Activated naive CD4-positive, alpha-beta T cell (primary cell): ENCODE measurements around the gene PACS1.
"Not testable (repeated sequence)": the region's sequence is repeated elsewhere in the genome, so short reads cannot be mapped to it uniquely, and the experiment has no call there.

Experiments
- DNase-seq, 4 experiments: peaks; one replicate each; lab custom pipeline; 2025; lab: John Stamatoyannopoulos, UW

The PACS1 gene

DNA sequence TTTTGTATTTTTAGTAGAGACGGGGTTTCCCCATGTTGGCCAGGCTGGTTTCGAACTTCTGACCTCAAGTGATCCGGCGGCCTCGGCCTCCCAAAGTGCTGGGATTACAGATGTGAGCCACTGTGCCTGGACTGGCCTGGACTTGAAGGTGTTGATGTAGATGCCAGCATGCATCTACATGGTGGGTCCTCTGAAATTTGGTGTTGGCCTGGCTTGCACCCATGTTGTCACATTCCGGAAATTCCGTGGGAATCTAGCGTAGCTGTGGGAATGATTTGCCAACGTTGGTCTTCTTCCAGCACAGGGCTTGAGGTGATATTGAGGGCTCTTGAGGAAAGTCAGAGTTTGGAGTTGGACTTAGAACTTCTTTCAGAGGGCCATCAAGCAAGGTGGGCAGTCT lies 6.5 kb downstream of the PACS1 start:
- DNase-seq: no peak

DNA sequence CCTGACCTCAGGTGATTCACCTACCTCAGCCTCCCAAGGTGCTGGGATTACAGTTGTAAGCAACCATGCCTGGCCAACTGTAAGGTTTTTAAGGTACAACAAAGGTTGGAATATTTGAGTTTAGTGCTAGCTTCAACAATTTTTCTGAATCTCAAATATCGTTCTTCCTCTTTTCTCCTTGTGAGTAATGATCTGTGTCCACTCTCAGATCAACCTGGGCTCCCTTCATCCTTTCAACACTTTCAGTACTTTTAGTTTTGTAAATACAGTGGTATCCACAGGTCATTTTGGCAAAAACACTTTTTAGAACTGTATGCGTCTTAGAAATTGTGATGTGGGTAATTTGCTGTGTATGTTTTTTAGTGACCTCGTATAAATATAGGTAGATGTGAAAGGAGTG lies 7.9 kb downstream of the PACS1 start:
- no peak for DNase-seq

DNA sequence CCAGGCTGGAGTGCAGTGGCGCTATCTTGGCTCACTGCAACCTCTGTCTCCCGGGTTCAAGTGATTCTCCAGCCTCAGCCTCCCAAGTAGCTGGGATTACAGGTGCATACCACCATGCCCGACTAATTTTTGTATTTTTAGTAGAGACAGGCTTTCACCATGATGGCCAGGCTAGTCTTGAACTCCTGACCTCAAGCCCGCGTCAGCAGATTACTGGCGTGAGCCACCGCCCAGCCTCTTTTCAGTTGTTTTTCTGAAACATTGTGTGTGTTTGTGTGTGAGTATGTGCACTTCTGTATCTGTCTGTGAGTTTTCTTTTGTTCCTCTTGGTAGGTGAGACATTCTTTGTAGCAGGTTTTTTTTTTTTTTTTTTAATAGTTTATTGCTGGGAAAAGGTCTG lies 8.9 kb downstream of the PACS1 start:
- DNase-seq: not testable (repeated sequence)

GRCh38 chr11:66080055-66080817 lies 10.2 kb downstream of the PACS1 start:
- DNase-seq: peak in 2 of 4 experiments; percentile 54 to 58

DNA sequence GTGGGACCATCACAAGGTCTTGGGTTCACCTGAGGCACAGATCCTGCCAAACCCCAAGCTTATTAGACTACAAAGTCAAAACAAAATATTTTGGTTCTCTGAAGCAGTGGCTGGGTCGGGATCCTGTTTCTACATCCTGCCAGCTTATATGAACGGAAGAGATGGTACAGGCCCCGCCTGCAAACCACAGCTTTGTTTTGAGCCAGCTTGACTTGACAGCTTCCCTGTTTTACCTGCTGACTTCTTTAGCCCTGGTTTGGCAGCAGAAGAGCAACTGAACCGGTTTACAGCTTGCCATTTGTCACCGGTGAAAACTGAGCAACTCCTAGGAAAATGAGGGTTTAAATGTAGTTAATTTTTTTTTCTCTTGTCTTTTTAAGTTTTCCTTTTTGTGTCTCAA lies 11.4 kb downstream of the PACS1 start:
- DNase-seq: peak in 2 of 4 experiments; percentile 60 to 67

GRCh38 chr11:66082946-66083698 lies 13.1 kb downstream of the PACS1 start:
- no peak for DNase-seq

DNA sequence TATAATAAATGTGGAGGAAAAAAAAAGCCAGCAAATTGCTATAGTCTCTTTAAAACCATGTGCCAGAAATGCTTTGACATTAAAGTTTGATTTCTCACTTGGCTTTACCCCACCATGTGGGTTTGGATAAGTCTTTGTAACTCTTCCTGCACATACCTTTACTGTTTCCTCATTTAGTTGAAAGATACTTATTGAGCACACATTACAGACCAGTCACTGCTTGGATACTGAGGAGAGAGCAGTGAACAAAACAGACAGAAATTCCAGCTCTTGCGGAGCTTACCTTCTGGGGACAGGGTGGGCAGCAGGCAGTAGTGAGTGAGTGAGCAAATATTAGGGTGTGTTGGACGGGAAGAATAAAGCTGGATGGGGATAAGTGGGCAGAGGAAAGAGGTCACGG lies 13.7 kb downstream of the PACS1 start:
- no peak for DNase-seq

DNA sequence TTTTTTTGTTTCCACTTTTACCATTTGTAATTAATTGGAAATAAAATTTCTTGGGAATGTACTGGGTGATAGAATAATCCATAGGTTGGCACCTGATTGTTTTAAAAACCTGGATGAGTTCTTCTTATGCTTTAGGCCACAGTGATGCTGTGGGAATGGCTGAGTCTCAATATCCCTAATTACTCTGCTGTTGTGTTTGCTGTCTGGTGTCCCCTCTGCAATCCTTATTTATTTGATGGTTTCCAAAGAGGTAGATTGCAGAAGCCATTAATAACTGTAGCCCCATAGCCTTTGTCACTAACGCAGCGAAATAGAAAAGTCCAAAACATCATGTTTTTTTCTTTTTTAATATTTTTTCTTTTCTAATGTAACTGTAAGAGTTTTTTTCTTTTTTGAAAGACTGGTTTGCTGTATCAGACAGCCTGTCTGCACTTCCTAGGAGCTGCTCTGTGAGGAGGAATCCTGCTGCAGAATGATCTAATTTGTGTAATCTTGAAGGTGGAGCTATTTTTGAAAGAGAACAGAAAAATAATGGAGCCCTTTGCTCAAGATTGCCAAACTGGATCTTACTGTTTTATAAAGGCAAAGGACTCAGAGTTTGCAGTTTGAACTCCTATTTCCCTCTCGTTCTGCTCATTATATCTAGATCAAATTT lies 14.9 kb downstream of the PACS1 start:
- DNase-seq: no peak

DNA sequence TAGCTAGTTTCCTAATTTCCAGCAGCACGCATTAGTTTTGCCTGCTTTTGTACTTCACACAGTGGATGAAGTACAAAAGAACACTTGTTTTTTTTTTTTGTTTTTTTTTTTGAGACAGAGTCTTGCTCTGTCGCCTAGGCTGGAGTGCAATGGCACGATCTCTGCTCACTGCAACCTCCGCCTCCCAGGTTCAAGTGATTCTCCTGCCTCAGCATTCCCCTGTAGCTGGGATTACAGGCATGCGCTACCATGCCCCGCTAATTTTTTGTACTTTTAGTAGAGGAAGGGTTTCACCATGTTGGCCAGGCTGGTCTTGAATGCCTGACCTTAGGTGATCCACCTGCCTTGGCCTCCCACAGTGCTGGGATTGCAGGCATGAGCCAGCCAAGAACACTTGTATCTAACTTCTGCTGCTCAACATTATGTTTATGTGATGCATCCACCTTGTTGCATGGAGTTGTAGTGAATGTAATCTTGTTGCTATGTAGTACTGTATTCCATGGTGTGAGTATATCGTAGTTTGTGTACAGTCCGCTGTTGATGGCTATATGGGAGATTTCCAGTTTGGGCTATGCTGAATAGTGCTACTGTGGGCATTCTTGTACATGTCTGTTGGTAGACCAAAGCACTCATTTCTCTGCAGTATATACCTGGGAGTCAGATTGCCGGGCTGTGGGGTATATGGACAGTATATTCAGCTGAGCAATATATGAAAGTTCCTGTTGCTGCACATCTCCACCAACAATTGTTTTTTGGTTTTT lies 17.3 kb downstream of the PACS1 start:
- no peak for DNase-seq

DNA sequence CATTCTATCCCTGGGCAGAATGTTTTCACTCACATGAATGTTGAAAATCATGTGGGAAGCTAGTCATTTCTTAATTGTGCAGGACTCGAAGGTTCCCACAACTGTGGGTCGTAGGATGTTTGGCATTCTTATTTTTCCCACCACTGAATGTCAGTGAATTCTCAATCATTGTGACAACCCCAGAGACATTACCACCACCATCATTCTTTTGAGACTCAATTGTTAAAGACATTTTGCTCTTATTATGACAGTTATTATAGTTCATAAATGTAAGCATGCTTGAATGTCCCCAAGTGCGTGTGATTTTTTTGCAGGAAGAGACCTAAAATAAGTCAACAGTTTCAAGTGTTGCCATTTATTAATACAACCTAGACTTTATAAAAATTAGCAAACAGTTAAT lies 19.0 kb downstream of the PACS1 start:
- DNase-seq: no peak

- no peak for DNase-seq
Measured at GRCh38 chr11:66090288-66090687, 20.2 kb downstream of the PACS1 start.

DNA sequence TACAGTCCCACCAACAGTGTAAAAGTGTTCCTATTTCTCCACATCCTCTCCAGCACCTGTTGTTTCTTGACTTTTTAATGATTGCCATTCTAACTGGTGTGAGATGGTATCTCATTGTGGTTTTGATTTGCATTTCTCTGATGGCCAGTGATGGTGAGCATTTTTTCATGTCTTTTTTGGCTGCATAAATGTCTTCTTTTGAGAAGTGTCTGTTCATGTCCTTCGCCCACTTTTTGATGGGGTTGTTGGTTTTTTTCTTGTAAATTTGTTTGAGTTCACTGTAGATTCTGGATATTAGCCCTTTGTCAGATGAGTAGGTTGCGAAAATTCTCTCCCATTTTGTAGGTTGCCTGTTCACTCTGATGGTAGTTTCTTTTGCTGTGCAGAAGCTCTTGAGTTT lies 22.1 kb downstream of the PACS1 start:
- DNase-seq: not testable (repeated sequence)

DNA sequence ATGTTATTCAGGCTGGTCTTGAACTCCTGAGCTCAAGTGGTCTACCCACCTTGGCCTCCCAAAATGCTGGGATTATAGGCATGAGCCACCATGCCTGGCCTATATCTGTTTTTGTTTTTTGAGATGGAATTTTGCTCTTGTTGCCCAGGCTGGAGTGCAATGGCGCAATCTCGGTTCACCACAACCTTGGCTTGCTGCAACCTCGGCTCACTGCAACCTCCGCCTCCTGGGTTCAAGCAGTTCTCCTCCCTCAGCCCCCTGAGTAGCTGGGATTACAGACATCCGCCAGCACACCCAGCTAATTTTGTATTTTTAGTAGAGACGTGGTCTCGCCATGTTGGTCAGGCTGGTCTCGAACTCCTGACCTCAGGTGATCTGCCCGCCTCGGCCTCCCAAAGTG lies 29.7 kb downstream of the PACS1 start:
- DNase-seq: not testable (repeated sequence)

GRCh38 chr11:66100272-66101065 lies 30.4 kb downstream of the PACS1 start:
- DNase-seq: peak in 3 of 4 experiments; percentile 18 to 47 (median 46)

DNA sequence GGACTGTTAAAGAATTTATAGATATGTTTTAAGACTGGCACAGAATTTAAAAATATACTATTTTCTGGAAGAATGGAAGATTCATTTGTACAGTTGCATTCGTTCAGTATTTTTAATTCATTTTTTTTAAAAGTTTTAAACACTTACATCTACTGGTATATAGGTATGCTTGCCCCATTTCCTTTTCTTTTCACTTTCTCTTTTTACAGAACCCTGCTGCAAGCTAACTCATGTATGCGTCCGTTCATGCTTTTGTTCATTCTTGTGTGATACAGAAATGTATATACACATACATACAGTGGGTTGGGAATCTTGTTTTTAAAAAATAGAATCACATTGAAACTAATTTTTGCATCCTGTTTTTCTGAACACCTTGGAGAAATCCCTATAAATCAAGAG lies 31.0 kb downstream of the PACS1 start:
- no peak for DNase-seq

GRCh38 chr11:66104057-66104638 lies 34.1 kb downstream of the PACS1 start:
- DNase-seq: no peak

DNA sequence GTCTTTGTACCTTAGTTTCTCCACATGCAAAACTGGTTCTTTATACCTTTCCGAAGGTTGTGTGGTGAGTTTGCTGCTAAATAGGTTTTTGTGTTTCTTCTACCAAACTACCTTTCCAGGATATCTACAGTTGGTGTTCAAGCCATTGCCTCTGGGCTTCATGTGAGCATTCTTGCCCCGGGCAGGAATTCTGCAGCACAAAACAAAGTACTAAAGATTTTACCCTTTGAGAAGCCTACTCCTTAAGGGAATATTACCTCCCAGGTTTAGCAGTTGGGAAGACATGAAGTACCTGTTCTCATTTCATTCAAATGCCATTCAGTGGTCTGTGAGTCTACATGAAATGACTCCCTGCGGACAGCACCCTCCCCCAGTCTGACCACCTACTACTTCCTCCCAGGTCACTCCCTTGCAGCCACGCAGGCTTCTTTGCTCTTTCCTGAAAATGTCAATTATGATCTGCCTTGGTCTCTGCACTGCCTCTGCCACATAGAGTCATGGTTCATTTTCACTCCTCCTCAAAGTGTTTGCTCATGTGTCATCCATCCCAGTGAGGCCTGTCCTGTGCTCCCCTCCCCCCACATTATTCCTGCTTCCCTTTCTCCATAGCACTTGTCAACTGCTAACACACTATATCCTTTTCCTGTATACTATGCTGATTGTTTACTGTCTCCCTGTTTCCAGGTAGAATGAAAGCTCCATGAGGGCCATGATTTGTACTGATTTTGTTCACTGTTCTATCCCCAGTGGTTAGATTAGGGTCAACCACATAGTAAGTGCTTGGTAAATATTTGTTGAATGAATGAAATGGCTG lies 36.9 kb downstream of the PACS1 start:
- DNase-seq: no peak

DNA sequence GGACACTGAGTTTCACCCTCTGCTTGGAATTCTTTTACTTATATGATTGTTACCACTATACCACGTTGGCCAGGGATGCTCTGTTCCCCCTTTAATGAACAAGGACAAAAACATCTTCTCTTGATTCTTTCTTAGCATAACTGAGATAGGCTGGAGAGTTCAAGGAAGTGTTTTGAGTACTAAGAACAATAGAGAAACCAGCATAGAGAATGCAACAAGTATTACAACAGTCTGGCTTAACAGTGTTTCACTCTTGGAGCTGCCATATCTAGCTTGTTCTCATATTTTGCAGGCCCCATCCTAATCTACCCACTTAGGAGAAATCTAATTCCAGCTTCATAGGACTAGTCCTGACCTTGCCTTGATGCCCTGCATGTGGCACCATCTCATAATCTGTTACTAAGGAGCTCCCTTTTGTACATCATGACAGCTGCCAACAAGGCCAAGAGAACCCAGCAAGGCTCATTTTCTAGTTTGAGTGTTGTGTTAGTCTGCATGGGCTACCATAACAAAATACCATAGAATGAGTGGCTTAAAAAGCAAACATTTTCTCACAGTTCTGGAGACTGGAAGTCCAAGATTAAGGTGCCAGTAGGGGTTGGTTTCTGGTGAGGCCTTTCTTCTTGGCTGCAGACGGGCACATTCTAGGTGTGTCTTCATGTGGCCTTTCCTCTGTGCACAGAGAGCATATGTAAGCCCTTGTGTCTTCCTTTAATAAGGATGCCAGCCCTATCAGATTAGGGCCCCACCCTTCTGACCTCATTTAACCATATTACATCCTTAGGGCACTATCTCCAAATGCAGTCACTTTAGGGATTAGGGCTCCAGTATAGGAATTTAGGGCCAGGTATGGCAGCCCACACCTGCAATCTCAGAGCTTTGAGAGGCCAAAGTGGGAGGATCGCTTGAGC lies 37.8 kb downstream of the PACS1 start:
- DNase-seq: no peak

- no peak for DNase-seq
Measured at GRCh38 chr11:66109294-66109693, 39.2 kb downstream of the PACS1 start.
